B cell (primary cell): Measurements from ENCODE around the gene PARD3B. TPM values are rescaled to one million over a fixed set of nuclear protein-coding genes. Genes with fewer than 3 reads are reported as not detected.

Experiments used
- ATAC-seq: fragments of 200-7000 bp; cut with Tn5 transposase; one replicate; pipeline ENCODE4 v1.10.0; 2021; ENCODE audit warnings: low read depth, mild to moderate bottlenecking, moderate number of reproducible peaks, moderate library complexity
- CTCF ChIA-PET: fragments of 350-600 bp; sonication (Branson Sonifier 250); formaldehyde crosslinking; loops from one replicate; lab custom pipeline; 2021; ENCODE audit warnings: antibody characterized with exemption, inconsistent platforms; lab: Charles Lee
- POLR2A ChIA-PET: fragments of 350-600 bp; sonication (Branson Sonifier 250); formaldehyde crosslinking; loops from one replicate; lab custom pipeline; 2021; ENCODE audit warnings: antibody characterized with exemption; lab: Charles Lee
- DNase-seq: peaks from one replicate; pipeline ENCODE4 v3.0.0; 2013
- H2AFZ ChIP-seq: 2 replicates; pipeline ENCODE4 v1.6.1; 2012; ENCODE audit warnings: mild to moderate bottlenecking, low read depth, low read length; ENCODE audit not compliant: insufficient read depth, poor library complexity, severe bottlenecking
- H3K27ac ChIP-seq, 2 donors: 1 replicate in 1 of 2; 2 replicates in 1 of 2; pipeline ENCODE4 v1.5.1; 2012 to 2013; ENCODE audit warnings: low read length in 2 of 2, mild to moderate bottlenecking in 2 of 2, moderate library complexity in 1 of 2
- H3K27me3 ChIP-seq, 4 experiments: fragments of 200-600 bp in 1 of 4; sonication (generic) in 1 of 4; replicated peaks in 1 of 4; 1 replicate in 2 of 4; 2 replicates in 2 of 4; pipeline versions ENCODE4 v1.6.1 to v1.7.0; 2013 to 2016; ENCODE audit warnings: low read length in 3 of 4, mild to moderate bottlenecking in 2 of 4, mixed read lengths in 1 of 4, moderate library complexity in 1 of 4; ENCODE audit not compliant: insufficient read depth in 4 of 4, control insufficient read depth in 3 of 4; ENCODE audit errors: control extremely low read depth in 1 of 4
- H3K36me3 ChIP-seq, 2 experiments: replicated peaks in 1 of 2; 1 replicate in 1 of 2; 2 replicates in 1 of 2; pipeline versions ENCODE4 v1.6.1 to v1.7.1; 2013; ENCODE audit warnings: low read length in 1 of 2; ENCODE audit not compliant: insufficient read depth in 2 of 2, control insufficient read depth in 1 of 2; ENCODE audit errors: control extremely low read depth in 1 of 2, extremely low read depth in 1 of 2
- H3K4me1 ChIP-seq, 2 donors: fragments of 200-600 bp in 1 of 2; sonication (generic) in 1 of 2; 1 replicate in 1 of 2; 2 replicates in 1 of 2; pipeline versions ENCODE4 v1.5.1 to v1.6.1; 2013 to 2017; ENCODE audit warnings: low read length in 2 of 2; ENCODE audit not compliant: control insufficient read depth in 2 of 2, insufficient read depth in 2 of 2
- H3K4me2 ChIP-seq: replicated peaks from 2 replicates; pipeline ENCODE3; 2012; ENCODE audit warnings: mild to moderate bottlenecking, low read depth, low read length; ENCODE audit not compliant: poor library complexity, severe bottlenecking
- H3K4me3 ChIP-seq, 5 experiments: fragments of 200-600 bp in 1 of 5; sonication (generic) in 1 of 5; 1 replicate in 3 of 5; 2 replicates in 2 of 5; pipeline versions ENCODE4 v1.5.1 to v1.7.0; 2011 to 2016; ENCODE audit warnings: low read length in 4 of 5, mild to moderate bottlenecking in 4 of 5, low read depth in 2 of 5, control low read depth in 1 of 5, moderate library complexity in 1 of 5; ENCODE audit not compliant: insufficient read depth in 1 of 5; ENCODE audit errors: control extremely low read depth in 1 of 5, extremely low read depth in 1 of 5
- H3K79me2 ChIP-seq: fragments of 200-600 bp; sonication (generic); one replicate; pipeline ENCODE4 v1.6.0; 2016; ENCODE audit warnings: low read length; ENCODE audit not compliant: control insufficient read depth, insufficient read depth
- H3K9ac ChIP-seq: fragments of 200-600 bp; sonication (generic); 2 replicates; pipeline ENCODE4 v1.6.1; 2017; ENCODE audit warnings: mild to moderate bottlenecking, low read length, moderate library complexity
- H3K9me3 ChIP-seq, 3 donors: one replicate each; pipeline versions ENCODE4 v1.6.1 to v1.7.1; 2013; ENCODE audit warnings: low read length in 2 of 3; ENCODE audit not compliant: control insufficient read depth in 2 of 3, insufficient read depth in 1 of 3; ENCODE audit errors: control extremely low read depth in 1 of 3
- H4K20me1 ChIP-seq: 2 replicates; pipeline ENCODE4 v1.6.0; 2012; ENCODE audit warnings: mild to moderate bottlenecking, low read length; ENCODE audit not compliant: insufficient read depth, control insufficient read depth, poor library complexity, severe bottlenecking
- H3K27ac Mint-ChIP-seq: one replicate; pipeline ENCODE4 v1.8.0; 2021; ENCODE audit warnings: mixed read lengths
- H3K27me3 Mint-ChIP-seq: one replicate; pipeline ENCODE4 v1.8.0; 2021; ENCODE audit warnings: mixed read lengths
- H3K4me1 Mint-ChIP-seq: one replicate; pipeline ENCODE4 v1.8.0; 2021; ENCODE audit warnings: mixed read lengths
- H3K4me3 Mint-ChIP-seq: one replicate; pipeline ENCODE4 v1.8.0; 2021; ENCODE audit warnings: mixed read lengths
- H3K9me3 Mint-ChIP-seq: one replicate; pipeline ENCODE4 v1.8.0; 2022; ENCODE audit warnings: mixed read lengths; ENCODE audit not compliant: insufficient read depth
- CTCF ChIP-seq: fragments of 200-600 bp; IDR thresholded peaks from one replicate; pipeline ENCODE4 v1.8.0; 2022; ENCODE audit warnings: antibody characterized with exemption, mild to moderate bottlenecking
- EZH2 ChIP-seq: IDR thresholded peaks from 2 replicates; pipeline ENCODE4 v1.6.1; 2012; ENCODE audit warnings: borderline replicate concordance, low read depth, mild to moderate bottlenecking, moderate library complexity, low read length; ENCODE audit not compliant: insufficient read depth, poor library complexity, severe bottlenecking
- WGBS: methylation state at CpG from one replicate; pipeline ENCODE4 v1.1.5; 2013; ENCODE audit warnings: missing lambda C conversion rate; ENCODE audit not compliant: insufficient coverage; 5-methylcytosine and 5-hydroxymethylcytosine counted together
- intact Hi-C: fragments of 100-400 bp; cut with micrococcal nuclease; formaldehyde crosslinking; loops from one replicate; pipeline ENCODE4 v1.10.0; 2022
- polyA plus RNA-seq: library from polyadenylated mRNA; depleted of rRNA; stranded (reverse); fragments of >200 nt; gene quantifications from 2 replicates; pipeline ENCODE4 v1.2.3, GENCODE V29; 2012
- total RNA-seq, 2 donors: library from RNA; stranded (reverse); fragments of 120-200 nt in 1 of 2; gene quantifications; 1 replicate in 1 of 2; 2 replicates in 1 of 2; pipeline versions ENCODE4 v1.2.3 to v1.2.4, GENCODE V29; 2013 to 2022

Gene PARD3B
- total and polyA plus RNA-seq, 2 donors (not counting 1 experiment from before 2014, with no cell fraction given) = not detected

DNA sequence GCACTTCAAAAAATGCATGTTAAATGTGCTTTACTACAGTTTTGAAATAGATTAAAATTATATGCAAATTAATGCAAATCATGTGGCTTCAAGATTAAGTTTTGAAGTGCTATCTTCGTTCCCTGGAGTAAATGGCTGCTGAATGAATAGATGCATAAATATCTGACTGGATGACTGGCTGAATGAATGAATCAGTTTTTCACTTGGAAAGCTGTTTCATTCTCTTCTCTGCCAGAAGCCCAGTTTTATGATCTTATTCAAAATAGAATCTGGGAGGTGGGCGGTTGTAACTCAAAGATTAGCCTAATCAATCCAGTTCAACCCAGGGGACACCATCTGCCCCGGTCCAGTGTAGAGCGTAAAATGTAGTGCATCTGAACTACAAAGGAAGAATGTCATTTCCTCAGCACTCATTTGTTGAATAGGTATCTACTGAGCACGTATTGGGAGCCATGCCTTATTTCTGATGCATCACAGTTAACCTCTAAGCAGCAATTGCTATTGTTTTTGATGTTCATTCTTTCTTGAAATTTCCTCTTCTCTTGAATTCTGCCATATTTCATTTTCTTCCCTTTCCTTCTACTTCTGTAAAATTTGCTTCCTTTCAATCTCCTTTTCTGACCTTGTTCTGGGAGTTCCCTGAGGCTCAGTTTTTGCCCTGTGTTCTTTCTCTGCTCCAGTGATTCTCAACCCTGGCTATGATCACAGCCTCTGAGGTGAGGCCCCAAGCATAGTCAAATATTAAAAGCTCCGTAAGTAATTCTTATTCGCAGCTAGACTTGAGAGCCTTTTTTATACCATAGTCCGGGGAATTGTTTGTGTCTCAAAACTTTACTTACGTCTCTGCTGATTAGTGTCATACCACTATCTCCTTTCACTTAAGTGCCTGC, 282.7 kb downstream of the PARD3B start:
- Mint-ChIP-seq H3K4me1 (no peaks in the 10 kb centered on the region), H3K27me3 (no peaks in the 10 kb centered on the region), H3K27ac (no peak overlapping the region), H3K4me3 (no peak overlapping the region), H3K9me3 (peaks cover 10% of the 10 kb centered on the region)
- Histone ChIP-seq H3K9ac (no peak overlapping the region), H3K4me2 (no peak overlapping the region), H3K9me3 (peaks cover 0 to 4% (median 0%) of the 10 kb centered on the region in 3 donors), H3K27ac (no peak overlapping the region), H3K36me3 (no peaks in the 10 kb centered on the region), H3K4me3 (no peak overlapping the region), H3K27me3 (no peaks in the 10 kb centered on the region), H4K20me1 (no peaks in the 10 kb centered on the region), H2AFZ (no peak overlapping the region), H3K4me1 (no peaks in the 10 kb centered on the region), H3K79me2 (no peaks in the 10 kb centered on the region)
- ChIA-PET POLR2A (no interaction called here), CTCF (no interaction called here)
- DNase-seq (no peak), ATAC-seq (no peak)
- WGBS = 95% methylated on average over 8 of the region's 9 CpGs
- intact Hi-C loops = no loop called here
- TF ChIP-seq CTCF (no peak), EZH2 (no peak)

- H3K27me3 ChIP-seq = no peaks in the 10 kb centered on the region
- H4K20me1 ChIP-seq = no peaks in the 10 kb centered on the region
- ChIA-PET CTCF (no interaction called here), POLR2A (no interaction called here)
- TF ChIP-seq CTCF = no peak
- H3K27me3 Mint-ChIP-seq = no peaks in the 10 kb centered on the region
- WGBS = 100% methylated on average over 2 of the region's 3 CpGs
- no peak for DNase-seq
- no peaks in the 10 kb centered on the region for H3K4me1 Mint-ChIP-seq
- no peaks in the 10 kb centered on the region for H3K79me2 ChIP-seq
- H3K9me3 Mint-ChIP-seq = peaks cover 7% of the 10 kb centered on the region
- no peak overlapping the region for H3K4me2 ChIP-seq
- no peaks in the 10 kb centered on the region for H3K9me3 ChIP-seq
- H3K4me3 Mint-ChIP-seq = no peak overlapping the region
- no peak for ATAC-seq
- no peak overlapping the region for H3K9ac ChIP-seq
- H3K27ac Mint-ChIP-seq = no peak overlapping the region
- no peak overlapping the region for H3K4me3 ChIP-seq
- H3K4me1 ChIP-seq = no peaks in the 10 kb centered on the region
- intact Hi-C loops = no loop called here
- H2AFZ ChIP-seq = no peak overlapping the region
- H3K36me3 ChIP-seq = no peaks in the 10 kb centered on the region
- H3K27ac ChIP-seq = no peak overlapping the region
Observed at GRCh38 chr2:204834716-204835384, 289.6 kb downstream of the PARD3B start.
